CD14-positive monocyte (primary cell): ENCODE measurements around the gene IVD. TPM values are rescaled to one million over a fixed set of nuclear protein-coding genes. Genes with fewer than 3 reads are reported as not detected.

Experiments
- DNase-seq, 3 donors: peaks; one replicate each; pipeline ENCODE4 v3.0.0-alpha.2; 2011 to 2022
- H2AFZ ChIP-seq: 2 replicates; pipeline ENCODE4 v1.6.0; 2012; ENCODE audit warnings: mild to moderate bottlenecking, low read depth, low read length, inconsistent platforms; ENCODE audit not compliant: insufficient read depth, poor library complexity, severe bottlenecking
- H3K27ac ChIP-seq, 2 donors: 1 replicate in 1 of 2; 2 replicates in 1 of 2; pipeline ENCODE4 v1.5.1; 2012 to 2013; ENCODE audit warnings: low read length in 2 of 2, control low read depth in 1 of 2, inconsistent platforms in 1 of 2, low read depth in 1 of 2, mild to moderate bottlenecking in 1 of 2
- H3K27me3 ChIP-seq, 2 donors: one replicate each; pipeline versions ENCODE4 v1.6.0 to v1.6.1; 2011 to 2013; ENCODE audit warnings: low read length in 2 of 2; ENCODE audit not compliant: control insufficient read depth in 2 of 2, insufficient read depth in 2 of 2
- H3K36me3 ChIP-seq, 2 donors: replicated peaks in 1 of 2; 1 replicate in 1 of 2; 2 replicates in 1 of 2; pipeline versions ENCODE4 v1.5.1 to v1.6.1; 2012 to 2013; ENCODE audit warnings: low read length in 2 of 2, control low read depth in 1 of 2, inconsistent platforms in 1 of 2, mild to moderate bottlenecking in 1 of 2; ENCODE audit not compliant: insufficient read depth in 2 of 2, control insufficient read depth in 1 of 2
- H3K4me1 ChIP-seq, 2 donors: 1 replicate in 1 of 2; 2 replicates in 1 of 2; pipeline versions ENCODE4 v1.5.1 to v1.6.1; 2012 to 2013; ENCODE audit warnings: low read length in 2 of 2, control low read depth in 1 of 2, inconsistent platforms in 1 of 2, mild to moderate bottlenecking in 1 of 2, moderate library complexity in 1 of 2; ENCODE audit not compliant: insufficient read depth in 2 of 2, control insufficient read depth in 1 of 2
- H3K4me2 ChIP-seq: replicated peaks from 2 replicates; pipeline ENCODE3; 2012; ENCODE audit warnings: low read length, moderate library complexity, mild to moderate bottlenecking; ENCODE audit not compliant: poor library complexity, severe bottlenecking; ENCODE audit errors: extremely low read depth
- H3K4me3 ChIP-seq, 3 experiments: fragments of 200-600 bp in 1 of 3; sonication (generic) in 1 of 3; replicated peaks in 1 of 3; 1 replicate in 2 of 3; 2 replicates in 1 of 3; pipeline ENCODE4 v1.5.1; 2011 to 2013; ENCODE audit warnings: low read length in 3 of 3, mild to moderate bottlenecking in 3 of 3, control low read depth in 2 of 3, low read depth in 2 of 3, inconsistent platforms in 1 of 3, moderate library complexity in 1 of 3
- H3K79me2 ChIP-seq: 2 replicates; pipeline ENCODE4 v1.6.0; 2012; ENCODE audit warnings: mild to moderate bottlenecking, control low read depth, inconsistent platforms, low read length, moderate library complexity; ENCODE audit not compliant: insufficient read depth
- H3K9ac ChIP-seq: 2 replicates; pipeline ENCODE4 v1.6.0; 2017; ENCODE audit warnings: low read length, mild to moderate bottlenecking; ENCODE audit not compliant: insufficient read depth, poor library complexity, severe bottlenecking
- H3K9me3 ChIP-seq, 2 donors: replicated peaks in 1 of 2; 1 replicate in 1 of 2; 2 replicates in 1 of 2; pipeline versions ENCODE4 v1.5.1 to v1.6.1; 2012 to 2013; ENCODE audit warnings: low read length in 2 of 2, control low read depth in 1 of 2; ENCODE audit not compliant: control insufficient read depth in 1 of 2, insufficient read depth in 1 of 2
- H4K20me1 ChIP-seq: 2 replicates; pipeline ENCODE4 v1.6.0; 2012; ENCODE audit warnings: mild to moderate bottlenecking, low read length, control low read depth, moderate library complexity; ENCODE audit not compliant: insufficient read depth
- H3K27ac Mint-ChIP-seq, 7 donors: one replicate each; pipeline ENCODE4 v1.8.0; 2020; ENCODE audit warnings: mild to moderate bottlenecking in 7 of 7, mixed read lengths in 7 of 7, moderate library complexity in 6 of 7, inconsistent platforms in 2 of 7
- H3K27me3 Mint-ChIP-seq, 3 donors: one replicate each; pipeline ENCODE4 v1.8.0; 2021 to 2022; ENCODE audit warnings: low read depth in 3 of 3, mild to moderate bottlenecking in 3 of 3, mixed read lengths in 3 of 3, moderate library complexity in 3 of 3, inconsistent platforms in 1 of 3
- H3K36me3 Mint-ChIP-seq, 2 donors: one replicate each; pipeline ENCODE4 v1.8.0; 2020; ENCODE audit warnings: mixed read lengths in 2 of 2, inconsistent platforms in 1 of 2, mild to moderate bottlenecking in 1 of 2
- H3K4me1 Mint-ChIP-seq: one replicate; pipeline ENCODE4 v1.8.0; 2020; ENCODE audit warnings: mild to moderate bottlenecking, mixed read lengths
- H3K4me3 Mint-ChIP-seq, 2 donors: one replicate each; pipeline ENCODE4 v1.8.0; 2020; ENCODE audit warnings: mild to moderate bottlenecking in 2 of 2, mixed read lengths in 2 of 2, moderate library complexity in 1 of 2
- H3K9me3 Mint-ChIP-seq, 7 donors: one replicate each; pipeline ENCODE4 v1.8.0; 2020 to 2022; ENCODE audit warnings: mixed read lengths in 7 of 7, mild to moderate bottlenecking in 6 of 7, moderate library complexity in 6 of 7, inconsistent platforms in 2 of 7
- CTCF ChIP-seq: fragments of 200-600 bp; IDR thresholded peaks from one replicate; pipeline ENCODE4 v1.8.0; 2022; ENCODE audit warnings: antibody characterized with exemption, mild to moderate bottlenecking
- WGBS: methylation state at CpG from one replicate; pipeline ENCODE4 v1.1.5; 2013; ENCODE audit warnings: missing lambda C conversion rate; ENCODE audit not compliant: insufficient coverage; 5-methylcytosine and 5-hydroxymethylcytosine counted together
- intact Hi-C, 2 donors: fragments of 100-400 bp; cut with micrococcal nuclease; formaldehyde crosslinking; loops; one replicate each; pipeline versions ENCODE4 v1.15.0 to v1.15.1; 2023
- polyA plus RNA-seq, 3 donors: library from polyadenylated mRNA; depleted of rRNA in 1 of 3; unstranded in 2 of 3; stranded (reverse) in 1 of 3; fragments of 300-500 nt in 2 of 3; fragments of >200 nt in 1 of 3; fragmentation: Illumina TruSeq in 2 of 3; gene quantifications; 1 replicate in 2 of 3; 2 replicates in 1 of 3; pipeline ENCODE4 v1.2.3, GENCODE V29; 2012 to 2021

The IVD gene
- polyA plus RNA-seq, 3 donors: 28.6 to 46.3 (median 31.3) TPM

GRCh38 chr15:40364251-40364650 is 41.3 kb upstream of the IVD start:
- H3K9me3 Mint-ChIP-seq: no peaks in the 10 kb centered on the region
- DNase-seq: no peak
- Histone ChIP-seq H3K9me3 (no peaks in the 10 kb centered on the region), H3K36me3 (peaks cover 0 to 3% of the 10 kb centered on the region in 2 donors), H3K27me3 (peaks cover 0 to 2% of the 10 kb centered on the region in 2 donors), H3K9ac (no peak overlapping the region), H2AFZ (no peak overlapping the region), H4K20me1 (peaks cover 5% of the 10 kb centered on the region), H3K4me3 (no peak overlapping the region), H3K27ac (no peak overlapping the region), H3K79me2 (no peaks in the 10 kb centered on the region), H3K4me1 (peaks cover 16 to 25% of the 10 kb centered on the region in 2 donors), H3K4me2 (no peak overlapping the region)
- intact Hi-C loops: no loop called here
- H3K27me3 Mint-ChIP-seq: peaks cover 0 to 9% (median 4%) of the 10 kb centered on the region in 3 donors
- peaks cover 24 to 29% of the 10 kb centered on the region in 2 donors for H3K36me3 Mint-ChIP-seq
- H3K4me3 Mint-ChIP-seq: no peak overlapping the region
- peaks cover 20% of the 10 kb centered on the region for H3K4me1 Mint-ChIP-seq
- no peak overlapping the region for H3K27ac Mint-ChIP-seq
- WGBS: 96% methylated on average over 5 of the region's 6 CpGs
- no peak for TF ChIP-seq CTCF

- H3K27me3 Mint-ChIP-seq: peaks cover 0 to 9% (median 4%) of the 10 kb centered on the region in 3 donors
- peaks cover 3% of the 10 kb centered on the region for H4K20me1 ChIP-seq
- H3K27ac ChIP-seq: no peak overlapping the region
- TF ChIP-seq CTCF: no peak
- no peaks in the 10 kb centered on the region for H3K79me2 ChIP-seq
- intact Hi-C loops: loop anchor here (5.0 kb wide), 2 partner anchors 42 to 57 kb away; partner anchors contain the start of gene IVD (in 1 of the 2)
- no peak overlapping the region for H2AFZ ChIP-seq
- H3K4me1 Mint-ChIP-seq: peaks cover 20% of the 10 kb centered on the region
- H3K4me1 ChIP-seq: peaks cover 16 to 25% of the 10 kb centered on the region in 2 donors
- DNase-seq: no peak
- H3K4me3 Mint-ChIP-seq: no peak overlapping the region
- peaks cover 0 to 3% of the 10 kb centered on the region in 2 donors for H3K36me3 ChIP-seq
- H3K4me3 ChIP-seq: no peak overlapping the region
- H3K9me3 ChIP-seq: no peaks in the 10 kb centered on the region
- H3K27me3 ChIP-seq: no peaks in the 10 kb centered on the region
- WGBS: 93% methylated on average over 5 of the region's 5 CpGs
- H3K27ac Mint-ChIP-seq: peak overlapping the region in 1 of 7 donors; percentile 58
- H3K9me3 Mint-ChIP-seq: no peaks in the 10 kb centered on the region
- peaks cover 22 to 29% of the 10 kb centered on the region in 2 donors for H3K36me3 Mint-ChIP-seq
- H3K4me2 ChIP-seq: no peak overlapping the region
- H3K9ac ChIP-seq: no peak overlapping the region
Observed at GRCh38 chr15:40365016-40365415, 40.6 kb upstream of the IVD start.
